HG02678 (cell line): Measurements from ENCODE around the gene INS.
"Not testable (repeated sequence)": the region's sequence is repeated elsewhere in the genome, so short reads cannot be mapped to it uniquely, and the experiment has no call there.

Experiments
- ATAC-seq: cut with Tn5 transposase; IDR thresholded peaks from one replicate; pipeline ENCODE4 v1.9.1; 2021; ENCODE audit warnings: mild to moderate bottlenecking, moderate library complexity; ENCODE audit not compliant: unreplicated experiment

Gene INS

GRCh38 chr11:2182692-2183474 is 21.9 kb upstream of the INS start:
- ATAC-seq: no peak

GRCh38 chr11:2182075-2182474 is 21.1 kb upstream of the INS start:
- ATAC-seq: no peak

GRCh38 chr11:2180789-2181370 is 19.9 kb upstream of the INS start:
- no peak for ATAC-seq

DNA sequence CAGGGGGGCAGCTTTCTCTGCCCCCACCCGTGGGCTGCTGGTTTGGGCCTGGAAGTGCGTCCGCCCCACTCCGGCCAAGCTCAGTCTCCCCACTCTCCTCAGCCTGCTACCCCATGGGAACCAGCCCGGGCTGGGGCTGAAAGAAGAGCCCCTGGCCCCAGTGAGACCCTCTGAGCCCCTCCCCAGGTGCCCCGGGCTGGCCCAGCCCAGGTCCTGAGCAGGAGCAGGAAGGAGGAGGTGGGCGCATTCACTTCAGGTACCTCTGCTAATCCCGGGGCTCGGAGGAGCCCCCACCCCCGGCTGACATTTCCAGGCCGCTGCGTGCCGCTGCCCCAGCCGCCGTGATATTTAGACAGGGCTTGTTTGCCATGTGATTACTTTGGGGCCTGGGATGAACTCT is 19.3 kb upstream of the INS start:
- no peak for ATAC-seq

GRCh38 chr11:2179516-2179915 is 18.5 kb upstream of the INS start:
- no peak for ATAC-seq

DNA sequence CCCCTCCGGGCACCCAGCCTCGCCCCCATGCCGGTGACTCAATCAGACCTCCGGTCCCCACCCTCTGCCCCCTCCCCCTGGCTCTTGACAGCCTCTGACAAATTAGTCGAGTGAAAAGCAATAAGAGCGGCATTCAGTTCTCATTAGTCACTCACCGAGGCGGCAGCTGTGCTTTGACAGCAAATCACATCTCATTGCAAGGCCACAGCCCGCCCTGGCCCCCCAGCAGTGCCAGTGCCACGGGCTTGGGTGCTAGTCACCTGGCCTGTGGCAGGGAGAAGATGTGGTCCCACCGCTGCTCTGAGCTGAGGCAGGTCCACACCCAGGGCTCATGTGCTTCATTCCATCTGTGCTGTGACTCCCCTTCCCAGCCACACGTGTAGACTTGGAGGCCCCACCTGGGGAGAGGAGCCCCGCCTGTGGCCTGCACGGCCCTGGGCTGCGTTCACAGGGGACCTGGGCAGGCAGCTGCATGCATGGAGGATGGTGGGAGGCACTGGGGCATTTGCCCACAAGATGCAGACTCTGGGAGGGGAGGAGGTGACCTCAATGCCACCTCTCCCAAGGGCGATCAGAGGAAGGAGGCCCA is 18.0 kb upstream of the INS start:
- ATAC-seq: no peak

GRCh38 chr11:2178055-2178773 is 17.2 kb upstream of the INS start:
- not testable (repeated sequence) for ATAC-seq

GRCh38 chr11:2177076-2177475 is 16.1 kb upstream of the INS start:
- no peak for ATAC-seq

GRCh38 chr11:2176389-2176900 is 15.4 kb upstream of the INS start:
- no peak for ATAC-seq

GRCh38 chr11:2175659-2176058 is 14.7 kb upstream of the INS start:
- ATAC-seq: no peak

- ATAC-seq: no peak
Measured at GRCh38 chr11:2174361-2174760, 13.4 kb upstream of the INS start.

DNA sequence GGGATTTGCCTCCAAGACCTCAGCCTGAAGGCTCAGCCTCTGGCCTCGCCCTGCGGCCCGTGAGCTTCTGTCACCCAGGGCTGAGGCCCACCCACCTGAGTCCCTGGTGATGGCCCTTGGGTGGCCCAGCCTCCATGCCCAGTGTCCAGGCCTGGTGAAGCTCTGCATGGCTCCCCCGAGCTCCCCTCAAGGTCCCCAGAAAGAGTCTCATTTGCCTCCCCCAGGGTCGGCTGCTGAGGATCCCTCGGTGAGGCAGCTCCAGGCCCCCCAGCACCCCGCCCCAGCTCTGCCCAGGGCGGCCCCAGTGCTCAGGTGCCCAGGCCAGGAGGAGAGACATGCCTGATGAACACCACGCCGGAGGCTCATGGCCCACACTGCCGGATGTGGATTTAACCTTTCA is 12.8 kb upstream of the INS start:
- ATAC-seq: no peak

GRCh38 chr11:2173150-2173693 is 12.2 kb upstream of the INS start:
- no peak for ATAC-seq

DNA sequence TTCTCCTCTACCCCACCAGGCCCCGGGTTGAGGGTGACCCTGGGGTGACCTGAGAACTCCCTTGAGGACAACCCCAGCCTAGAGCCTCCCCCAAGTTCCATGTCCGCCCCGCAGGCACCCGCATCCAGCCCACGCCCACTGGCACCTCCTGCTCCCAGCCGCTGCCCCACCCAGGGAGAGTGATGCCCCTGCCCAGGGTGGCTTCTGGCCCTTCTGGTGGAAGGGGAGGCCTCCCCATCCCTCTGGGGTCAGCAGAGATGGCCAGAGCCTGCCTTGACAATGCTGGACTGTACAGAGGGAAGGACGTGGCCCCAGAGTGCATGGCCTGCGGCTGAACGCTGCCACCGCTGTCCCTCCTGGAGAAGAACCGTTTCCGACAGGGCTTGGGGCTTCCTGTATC is 11.7 kb upstream of the INS start:
- ATAC-seq: no peak

GRCh38 chr11:2171591-2172003 is 10.6 kb upstream of the INS start, which contains the start of gene TH:
Gene TH, minus strand, starts transcription at chr11:2171815. Its CDS starts 29 bp downstream, at chr11:2171786.
- ATAC-seq: no peak

DNA sequence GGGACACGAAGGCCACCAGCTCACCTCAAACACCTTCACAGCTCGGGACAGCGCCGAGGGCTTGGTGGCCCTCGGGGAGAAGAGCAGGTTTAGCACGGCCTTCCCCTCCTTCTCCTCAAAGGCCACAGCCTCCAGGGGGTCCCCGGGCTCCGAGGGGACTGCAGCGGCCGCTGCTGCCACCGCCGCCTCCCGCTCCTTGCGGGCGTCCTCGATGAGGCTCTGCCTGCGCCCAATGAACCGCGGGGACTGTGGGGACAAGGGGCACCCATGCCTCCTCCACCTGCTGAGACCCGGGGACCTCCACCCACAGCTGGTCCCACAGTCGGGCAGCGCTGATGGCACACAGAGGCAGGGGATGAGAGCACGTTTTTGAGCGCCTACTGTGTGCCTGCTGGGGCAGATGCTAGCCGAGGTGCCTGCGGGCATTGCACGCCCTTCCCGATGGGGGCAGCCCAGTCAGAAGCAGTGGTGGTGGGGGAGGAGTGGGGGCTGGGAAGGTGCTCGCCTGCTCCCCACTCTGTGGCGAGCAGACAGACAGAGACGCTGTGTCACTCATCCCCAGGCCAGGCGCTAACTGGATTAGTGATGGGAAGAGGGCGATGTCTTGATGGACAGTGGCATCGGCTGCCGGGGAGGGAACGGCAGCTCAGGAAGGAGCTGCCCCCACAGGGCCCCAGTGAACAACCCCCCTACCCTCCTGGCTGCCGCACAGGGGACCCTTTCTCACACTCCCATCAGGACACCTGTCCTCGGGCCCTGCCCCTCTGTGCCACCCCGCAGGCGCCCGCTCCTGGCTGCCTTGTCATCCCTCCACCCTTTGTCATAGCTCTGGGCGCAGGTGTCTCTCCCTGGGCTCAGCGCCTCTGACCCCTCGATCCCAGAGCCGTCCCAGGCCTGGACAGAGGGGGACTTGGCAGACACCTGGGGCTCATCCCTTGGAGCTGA is 8.9 kb upstream of the INS start:
- no peak for ATAC-seq

GRCh38 chr11:2169005-2169378 is 8.0 kb upstream of the INS start:
- no peak for ATAC-seq

GRCh38 chr11:2168286-2169004 is 7.4 kb upstream of the INS start:
- ATAC-seq: no peak
